ENCODE measurements around the gene MUS81. TPM values are rescaled to one million over a fixed set of nuclear protein-coding genes. Genes with fewer than 3 reads are reported as not detected.

The MUS81 gene
- polyA plus RNA-seq, 2 of the 4 experiments (the other 2 are of a cell fraction), result 27.8 to 33.4 TPM

DNA sequence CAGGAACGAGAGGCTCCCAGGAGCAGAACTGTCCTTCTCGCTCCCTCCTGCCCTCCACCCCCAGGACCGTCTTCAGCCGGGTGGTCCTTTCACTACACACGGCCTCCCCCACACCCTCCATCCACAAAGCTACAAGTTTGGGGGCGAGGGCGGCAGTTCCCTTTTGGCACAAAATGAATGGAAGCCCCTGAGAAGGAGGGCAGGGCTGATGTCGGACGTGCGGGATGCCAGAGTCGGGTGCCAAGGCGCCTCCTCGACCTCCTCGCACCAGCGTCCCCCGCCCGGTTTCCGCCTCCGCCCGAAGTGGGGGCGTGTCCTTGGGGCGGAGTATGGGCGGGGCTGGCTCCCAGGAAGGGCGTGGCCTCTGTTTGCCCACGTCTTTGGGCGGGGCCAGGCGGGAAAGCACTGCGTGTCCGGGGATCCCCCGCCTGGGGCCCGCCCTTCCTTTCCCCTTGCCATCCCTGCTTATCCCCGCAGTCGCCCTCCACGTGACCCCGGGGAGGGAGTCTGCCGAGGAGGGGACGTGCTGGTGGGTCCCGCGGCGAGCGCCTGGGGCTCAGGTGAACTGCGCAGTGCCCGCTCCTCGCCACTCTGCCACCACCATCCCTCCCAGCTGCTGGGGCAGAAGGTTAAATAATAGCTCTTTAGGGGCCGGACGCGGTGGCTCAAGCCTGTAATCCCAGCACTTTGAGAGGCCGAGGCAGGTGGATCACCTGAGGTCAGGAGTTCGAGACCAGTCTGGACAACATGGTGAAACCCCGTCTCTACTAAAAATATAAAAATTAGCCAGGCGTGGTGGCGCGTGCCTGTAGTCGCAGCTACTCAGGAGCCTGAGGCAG lies 13.3 kb downstream of the MUS81 start (continued):
- no peak for TF ChIP-seq NFE2L2 (conservative IDR thresholded peaks at IDR 0.05; ENCODE audit: low read length)
- TF ChIP-seq ATOH8 (CRISPR knock-in tag; IDR thresholded peaks at IDR 0.05; ENCODE audit: low read depth), result no peak
- peak; percentile 64 for TF ChIP-seq E2F6 (IDR thresholded peaks at IDR 0.05; ENCODE audit: borderline replicate concordance, low read depth)
- no peak for TF ChIP-seq SMC3 (IDR thresholded peaks at IDR 0.05)
- TF ChIP-seq MYC (IDR thresholded peaks at IDR 0.05; ENCODE audit: borderline replicate concordance, low read length), result no peak
- no peak for TF ChIP-seq EHF (CRISPR knock-in tag; IDR thresholded peaks at IDR 0.05)
- TF ChIP-seq KDM1A (IDR thresholded peaks at IDR 0.05; ENCODE audit: low read depth), result no peak
- no peak for TF ChIP-seq REST (IDR thresholded peaks at IDR 0.05)
- no peak for TF ChIP-seq NR3C1 (IDR thresholded peaks at IDR 0.05)
- no peak for TF ChIP-seq MAZ (IDR thresholded peaks at IDR 0.05; ENCODE audit: borderline replicate concordance, low read depth, low read length)
- no peak for TF ChIP-seq RCOR1 (IDR thresholded peaks at IDR 0.05; ENCODE audit: low read depth, low read length)
- peak; percentile 86 for TF ChIP-seq POLR2A (IDR thresholded peaks at IDR 0.05; ENCODE audit: low read length)
- no peak for TF ChIP-seq HOXB5 (CRISPR knock-in tag; IDR thresholded peaks at IDR 0.05)
- no peak for TF ChIP-seq TFCP2L1 (CRISPR knock-in tag; IDR thresholded peaks at IDR 0.05)
- no peak for TF ChIP-seq KDM5A (IDR thresholded peaks at IDR 0.05)
- no peak for TF ChIP-seq GATA3 (IDR thresholded peaks at IDR 0.05; ENCODE audit: borderline replicate concordance)
- no peak for TF ChIP-seq NPAS2 (CRISPR knock-in tag; IDR thresholded peaks at IDR 0.05; ENCODE audit: borderline replicate concordance)
- no peak for TF ChIP-seq ZSCAN20 (CRISPR knock-in tag; IDR thresholded peaks at IDR 0.05)
- TF ChIP-seq ZFP36 (IDR thresholded peaks at IDR 0.05; ENCODE audit: borderline replicate concordance, partially characterized antibody), result no peak
- TF ChIP-seq EP300 (IDR thresholded peaks at IDR 0.05), result no peak
- no peak for TF ChIP-seq ELK1 (IDR thresholded peaks at IDR 0.05; ENCODE audit: low read depth, low read length)
- TF ChIP-seq RNF2 (IDR thresholded peaks at IDR 0.05; ENCODE audit: borderline replicate concordance, low read depth), result no peak
- TF ChIP-seq ZC3H11A (IDR thresholded peaks at IDR 0.05), result no peak
- no peak for TF ChIP-seq HEYL (CRISPR knock-in tag; IDR thresholded peaks at IDR 0.05)
- TF ChIP-seq, protein P1, sequence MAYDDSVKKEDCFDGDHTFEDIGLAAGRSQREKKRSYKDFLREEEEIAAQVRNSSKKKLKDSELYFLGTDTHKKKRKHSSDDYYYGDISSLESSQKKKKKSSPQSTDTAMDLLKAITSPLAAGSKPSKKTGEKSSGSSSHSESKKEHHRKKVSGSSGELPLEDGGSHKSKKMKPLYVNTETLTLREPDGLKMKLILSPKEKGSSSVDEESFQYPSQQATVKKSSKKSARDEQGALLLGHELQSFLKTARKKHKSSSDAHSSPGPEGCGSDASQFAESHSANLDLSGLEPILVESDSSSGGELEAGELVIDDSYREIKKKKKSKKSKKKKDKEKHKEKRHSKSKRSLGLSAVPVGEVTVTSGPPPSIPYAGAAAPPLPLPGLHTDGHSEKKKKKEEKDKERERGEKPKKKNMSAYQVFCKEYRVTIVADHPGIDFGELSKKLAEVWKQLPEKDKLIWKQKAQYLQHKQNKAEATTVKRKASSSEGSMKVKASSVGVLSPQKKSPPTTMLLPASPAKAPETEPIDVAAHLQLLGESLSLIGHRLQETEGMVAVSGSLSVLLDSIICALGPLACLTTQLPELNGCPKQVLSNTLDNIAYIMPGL (CRISPR knock-in tag; IDR thresholded peaks at IDR 0.05; ENCODE audit: borderline replicate concordance), result no peak
- 0 out of 2 replicates have a peak, but pooled peaks have one; percentile 49 for TF ChIP-seq RARB (CRISPR knock-in tag; IDR thresholded peaks at IDR 0.05)
- TF ChIP-seq CHD4 (IDR thresholded peaks at IDR 0.05; ENCODE audit: borderline replicate concordance), result no peak
- TF ChIP-seq CEBPB (IDR thresholded peaks at IDR 0.05), result no peak
- TF ChIP-seq RAD21 (conservative IDR thresholded peaks at IDR 0.05 in 1 of 2, IDR thresholded peaks at IDR 0.05 in 1 of 2), result no peak
- no peak for TF ChIP-seq ESRRA (IDR thresholded peaks at IDR 0.05; ENCODE audit: borderline replicate concordance, low read length)
- TF ChIP-seq BHLHE40 (IDR thresholded peaks at IDR 0.05; ENCODE audit: low read depth, low read length), result 0 out of 2 replicates have a peak, but pooled peaks have one; percentile 4
- TF ChIP-seq SREBF2 (IDR thresholded peaks at IDR 0.05), result no peak
- no peak for TF ChIP-seq TP53 (CRISPR knock-in tag; IDR thresholded peaks at IDR 0.05)
- TF ChIP-seq MAX (IDR thresholded peaks at IDR 0.05), result peak; percentile 66; the same call in 1 of the 2 replicates
